GM18867 (cell line): ENCODE results near the gene PCNX2.

Source experiments
- ATAC-seq: cut with Tn5 transposase; IDR thresholded peaks from one replicate; pipeline ENCODE4 v1.9.1; 2021; ENCODE audit warnings: mild to moderate bottlenecking, moderate library complexity; ENCODE audit not compliant: unreplicated experiment

The PCNX2 gene

DNA sequence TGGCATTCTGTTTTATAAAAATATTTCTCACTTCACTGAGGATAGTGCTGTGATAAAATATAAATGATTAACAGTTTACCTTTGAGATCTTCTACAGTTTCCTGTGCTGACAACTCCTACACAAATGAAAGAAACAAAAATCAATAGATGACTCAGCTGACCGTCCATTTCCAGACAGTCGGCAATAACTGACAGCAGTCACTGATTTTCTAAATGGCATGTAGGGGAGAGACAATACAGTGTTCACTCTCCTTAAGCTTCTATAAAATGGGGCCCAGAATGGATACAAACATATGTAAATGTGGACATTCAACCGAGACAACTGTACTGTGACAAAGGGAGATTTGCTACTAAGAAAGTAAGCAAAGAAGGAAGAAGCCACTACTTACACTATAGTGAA is 34.3 kb downstream of the PCNX2 start:
- ATAC-seq, result peak; percentile 92

DNA sequence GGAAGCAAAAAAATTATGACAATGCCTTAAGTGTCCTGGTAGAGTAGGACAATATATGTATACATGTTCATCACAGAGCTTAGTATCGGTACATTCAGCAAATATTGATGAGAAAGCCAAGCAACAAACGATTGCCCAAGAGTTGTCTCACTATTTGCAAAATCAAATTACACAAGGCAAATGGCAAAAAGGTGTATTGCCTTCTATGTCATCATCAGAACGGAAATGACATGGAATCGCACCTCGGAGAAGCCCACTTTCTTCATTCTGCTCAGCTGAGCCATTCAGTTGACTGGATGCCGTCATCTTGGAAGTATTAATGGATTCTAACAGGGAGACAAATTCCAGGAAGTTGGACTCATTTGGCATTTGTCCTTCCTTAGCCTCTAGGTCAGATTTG is 37.7 kb downstream of the PCNX2 start:
- no peak for ATAC-seq

DNA sequence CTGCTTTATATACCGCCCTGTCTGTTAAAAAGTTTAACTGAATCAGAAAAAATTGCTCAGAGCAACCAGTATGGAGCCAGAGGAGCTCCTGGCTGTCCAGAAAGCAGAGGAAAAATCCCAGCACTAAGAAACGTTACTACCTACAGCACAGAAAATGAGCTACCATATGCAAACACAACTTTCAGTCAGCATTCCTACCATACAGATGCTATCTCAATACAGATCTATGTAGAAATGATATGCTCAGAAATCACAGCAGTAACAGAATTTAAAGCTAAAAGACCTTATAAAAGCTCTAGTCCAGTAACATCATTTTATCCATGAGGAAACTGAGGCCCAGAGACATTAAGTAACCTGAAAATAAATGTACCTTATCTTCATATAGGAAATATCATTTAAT is 38.7 kb downstream of the PCNX2 start:
- ATAC-seq, result no peak

DNA sequence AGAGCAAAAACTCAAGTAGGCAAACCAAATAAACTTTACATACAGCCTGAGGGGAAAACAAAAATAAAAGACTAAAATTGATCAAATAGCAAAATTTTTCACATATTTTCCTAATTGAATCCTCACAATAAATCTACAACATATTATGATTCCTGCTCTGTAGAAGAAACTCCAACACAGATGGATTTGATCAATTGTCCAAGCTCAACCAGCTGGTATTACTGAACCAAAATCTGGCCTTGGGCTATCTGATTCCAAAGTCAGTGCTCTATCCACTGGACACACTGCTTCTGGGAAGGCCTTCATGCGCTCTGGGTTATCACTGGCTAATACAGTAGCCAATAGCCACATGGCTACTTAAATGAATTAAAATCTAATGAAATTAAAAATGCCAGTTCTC is 39.3 kb downstream of the PCNX2 start:
- ATAC-seq, result no peak

DNA sequence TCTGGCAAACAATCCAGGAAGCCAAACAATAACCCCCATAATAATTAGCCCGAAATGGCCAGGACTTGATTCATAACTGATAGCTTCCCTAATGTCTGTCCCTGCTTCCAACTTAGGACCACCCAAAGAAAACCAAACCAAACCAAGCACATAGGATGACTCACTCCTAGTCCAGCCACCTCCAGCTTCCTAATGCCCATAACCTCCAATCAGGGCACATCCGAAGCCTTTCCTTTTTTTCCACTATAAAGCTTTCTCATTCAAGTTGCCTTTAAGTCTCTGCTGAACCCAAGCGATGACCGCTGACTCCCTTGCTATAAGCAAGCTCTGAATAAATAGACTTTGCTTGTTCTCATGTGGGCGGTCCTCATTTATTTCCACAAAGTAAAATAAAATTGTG is 40.4 kb downstream of the PCNX2 start:
- ATAC-seq, result no peak

DNA sequence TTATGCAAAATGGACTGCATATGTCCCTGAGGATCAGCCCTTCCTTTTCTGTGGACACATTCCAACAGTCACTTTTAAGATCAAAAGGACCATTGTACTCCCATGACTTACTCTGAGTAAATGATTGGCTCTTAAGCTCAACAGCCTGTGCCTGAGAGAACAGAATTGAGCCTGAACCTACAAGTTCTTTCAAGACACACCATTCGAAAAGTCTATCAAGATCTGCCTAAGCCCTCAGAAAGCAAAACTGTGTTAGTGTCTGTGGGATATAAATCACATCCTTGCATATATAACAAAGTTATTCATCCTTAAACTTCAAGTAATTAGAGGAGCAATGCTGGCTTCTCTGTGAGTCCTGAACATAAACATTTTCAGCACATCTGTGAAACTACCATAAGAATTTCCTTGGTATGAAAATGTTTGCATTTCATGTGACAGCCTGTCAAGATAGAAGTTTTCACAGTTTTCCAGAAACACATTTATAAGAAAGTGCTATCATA is 41.6 kb downstream of the PCNX2 start:
- ATAC-seq, result no peak

DNA sequence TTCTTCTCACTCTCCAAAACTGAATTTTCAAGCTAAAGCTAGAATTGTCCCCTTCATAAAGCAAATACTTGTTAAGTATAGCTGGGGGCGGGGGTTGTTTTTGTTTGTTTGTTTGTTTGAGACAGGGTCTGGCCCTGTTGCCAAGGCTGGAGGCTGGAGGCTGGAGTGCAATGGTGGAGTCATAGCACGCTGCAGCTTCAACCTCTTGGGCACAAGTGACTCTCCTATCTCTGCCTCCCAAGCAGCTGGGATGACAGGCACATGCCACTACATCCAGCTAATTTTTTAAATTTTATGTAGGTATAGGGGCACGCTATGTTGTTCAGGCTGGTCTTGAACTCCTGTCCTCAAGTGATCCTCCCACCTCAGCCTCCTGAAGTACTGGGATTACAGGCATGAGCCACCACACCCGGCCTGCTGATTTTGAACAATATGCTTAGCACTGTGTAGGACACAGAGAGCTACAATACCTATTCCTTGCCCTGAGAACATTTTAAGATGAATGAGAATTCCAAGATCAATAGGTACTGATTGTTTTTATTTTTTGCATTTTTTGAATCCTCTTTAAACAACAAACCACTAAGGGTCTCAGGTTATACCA is 42.2 kb downstream of the PCNX2 start:
- ATAC-seq, result no peak

DNA sequence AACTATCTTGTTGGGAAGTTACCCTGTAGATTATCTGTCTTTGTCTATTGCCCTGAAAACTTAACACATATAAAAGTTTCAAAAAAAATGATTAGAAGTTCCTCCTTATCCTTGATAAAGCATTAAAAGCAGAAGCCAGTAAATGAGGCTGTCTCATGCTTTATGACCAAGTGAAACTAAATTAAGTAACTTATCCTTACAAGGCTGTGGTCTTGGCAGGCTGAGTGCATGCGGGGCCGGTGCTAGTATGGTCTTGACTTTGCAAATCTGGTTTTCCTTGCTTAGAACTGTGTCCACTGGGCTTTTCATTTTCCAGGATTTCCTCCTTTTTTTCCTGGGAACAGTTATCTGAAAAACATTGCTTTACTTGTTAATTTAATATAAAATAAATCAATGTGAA is 43.1 kb downstream of the PCNX2 start:
- ATAC-seq, result no peak

DNA sequence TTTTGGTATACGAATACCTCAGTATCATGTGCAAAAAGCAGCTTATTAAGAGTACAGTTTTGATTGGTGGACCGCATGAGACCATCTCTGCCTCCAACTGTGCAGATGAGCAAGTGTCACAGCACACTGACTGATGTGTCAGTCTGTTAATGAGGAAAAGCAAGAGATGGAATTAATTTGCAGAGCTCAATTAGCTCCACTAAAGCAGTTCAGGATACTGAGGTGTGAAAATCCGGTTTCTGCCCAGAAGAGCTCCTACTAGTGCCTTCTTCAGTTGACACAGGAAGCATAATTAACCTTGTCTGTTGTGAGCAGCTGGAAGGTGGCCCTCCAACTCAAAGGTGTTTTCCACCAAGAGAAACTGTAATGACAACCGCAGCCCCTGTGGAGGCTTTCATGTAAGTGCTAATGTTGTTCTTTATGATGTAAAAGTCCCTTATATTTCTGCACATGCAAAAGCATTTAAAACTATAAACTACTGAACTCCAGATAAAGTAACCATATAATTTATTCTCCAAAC is 44.3 kb downstream of the PCNX2 start:
- ATAC-seq, result no peak

DNA sequence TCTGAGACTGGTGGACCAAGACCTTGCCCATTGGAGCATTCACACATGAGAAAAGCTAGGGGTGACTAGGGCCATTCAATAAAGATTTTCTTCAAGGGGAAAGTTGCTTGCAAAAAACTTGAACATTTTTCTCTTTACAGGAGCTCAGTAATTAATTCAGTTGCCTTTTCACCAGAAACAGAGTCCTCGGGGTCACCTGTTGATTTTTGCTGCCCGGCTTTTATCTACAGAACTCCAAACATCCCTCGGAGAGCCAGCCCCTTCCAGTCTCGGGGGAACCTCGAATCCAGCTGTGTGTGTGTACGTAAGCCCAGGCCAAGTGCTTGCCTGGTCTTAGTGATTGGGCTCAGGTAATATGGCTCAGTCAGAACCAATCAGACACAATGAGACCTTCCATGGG is 47.5 kb downstream of the PCNX2 start:
- no peak for ATAC-seq

DNA sequence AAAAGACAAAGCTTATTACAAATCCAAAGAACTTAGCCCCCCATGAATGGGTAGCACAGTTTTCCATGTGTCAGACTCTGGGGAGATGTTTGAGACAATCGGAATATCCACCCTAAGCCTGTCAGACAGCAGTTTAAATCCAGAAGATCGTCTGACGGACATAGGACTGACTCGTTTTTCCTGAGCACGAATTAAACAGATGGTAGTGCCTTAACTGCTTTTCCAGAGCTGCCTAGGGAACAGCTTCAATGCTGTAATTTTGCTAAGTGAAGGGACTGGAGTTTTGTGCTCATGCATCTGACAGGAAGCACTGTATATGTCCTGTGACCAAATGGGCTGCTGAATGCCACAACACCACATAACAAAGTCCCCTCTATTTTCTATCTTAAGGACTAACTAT is 48.6 kb downstream of the PCNX2 start:
- no peak for ATAC-seq

DNA sequence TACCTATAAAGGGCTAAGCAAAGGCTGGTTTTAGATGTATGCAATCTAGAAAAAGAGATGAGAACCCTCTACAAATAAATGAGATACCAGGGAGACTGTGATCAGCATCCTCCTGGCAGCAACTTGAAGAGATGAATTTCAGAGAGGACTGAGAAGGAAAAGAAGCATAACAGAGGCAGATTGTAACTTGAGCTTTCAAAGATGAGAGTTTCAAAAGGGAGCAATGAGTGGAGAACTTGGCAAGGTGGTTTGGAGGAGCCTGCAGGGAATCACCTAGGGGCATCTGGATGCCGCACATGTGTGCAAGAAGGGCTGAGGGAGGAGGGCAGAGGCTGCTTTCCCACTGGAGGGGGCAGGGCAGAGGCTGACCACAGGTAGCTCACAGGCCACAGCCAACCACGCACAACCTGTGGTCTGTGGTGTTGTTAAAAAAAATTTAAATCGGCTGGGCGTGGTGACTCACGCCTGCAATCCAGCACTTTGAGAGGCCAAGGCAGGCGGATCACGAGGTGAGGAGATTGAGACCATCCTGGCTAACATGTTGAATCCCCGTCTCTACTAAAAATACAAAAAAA is 50.2 kb downstream of the PCNX2 start:
- ATAC-seq, result no peak

DNA sequence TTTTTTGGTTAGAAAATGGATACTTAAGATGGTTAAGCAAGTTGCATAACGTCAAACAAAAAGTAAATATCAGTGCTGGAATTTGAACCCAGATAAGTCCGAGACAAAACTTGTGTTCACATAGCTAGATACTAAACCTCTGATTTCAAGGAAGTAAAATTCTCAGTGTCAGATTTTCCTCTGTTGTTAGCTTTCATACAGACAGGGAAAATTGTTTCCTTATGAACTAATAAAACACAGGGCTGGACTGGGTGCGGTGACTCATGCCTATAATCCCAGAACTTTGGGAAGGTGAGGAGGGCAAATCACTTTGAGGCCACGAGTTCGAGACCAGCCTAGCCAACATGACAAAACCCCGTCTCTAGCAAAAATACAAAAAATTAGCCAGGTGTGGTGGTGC is 51.3 kb downstream of the PCNX2 start:
- ATAC-seq, result no peak

DNA sequence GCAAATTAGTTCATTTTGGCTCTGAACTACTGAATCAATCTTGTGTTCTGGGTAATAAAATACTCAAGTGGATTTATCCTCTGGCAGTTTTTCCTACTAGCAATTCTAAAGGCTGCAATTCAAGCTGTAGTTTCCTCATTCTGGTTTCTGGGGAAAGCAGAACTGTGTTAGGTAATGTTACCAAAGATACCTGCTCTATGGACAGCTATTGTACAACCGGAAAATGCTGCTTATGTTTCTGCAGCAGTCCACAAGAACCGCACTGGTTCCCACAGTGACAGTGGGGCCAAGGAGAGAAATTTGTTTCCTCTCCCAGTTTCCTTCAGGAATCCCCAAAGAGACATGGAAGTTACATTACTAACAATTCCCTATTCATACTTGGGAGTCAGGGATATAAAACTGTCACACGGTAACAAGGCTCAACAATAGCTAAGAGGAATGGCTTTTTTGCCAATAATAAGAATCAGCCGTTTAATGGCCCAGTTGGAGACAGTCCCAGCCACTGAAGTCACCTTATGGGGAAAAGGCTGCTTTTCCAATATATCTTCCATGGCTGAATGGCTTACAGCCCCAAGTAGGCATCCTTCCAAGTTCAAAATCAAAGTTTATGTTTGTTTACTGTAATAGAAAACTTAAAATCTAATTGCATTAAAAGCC is 52.6 kb downstream of the PCNX2 start:
- ATAC-seq, result no peak

DNA sequence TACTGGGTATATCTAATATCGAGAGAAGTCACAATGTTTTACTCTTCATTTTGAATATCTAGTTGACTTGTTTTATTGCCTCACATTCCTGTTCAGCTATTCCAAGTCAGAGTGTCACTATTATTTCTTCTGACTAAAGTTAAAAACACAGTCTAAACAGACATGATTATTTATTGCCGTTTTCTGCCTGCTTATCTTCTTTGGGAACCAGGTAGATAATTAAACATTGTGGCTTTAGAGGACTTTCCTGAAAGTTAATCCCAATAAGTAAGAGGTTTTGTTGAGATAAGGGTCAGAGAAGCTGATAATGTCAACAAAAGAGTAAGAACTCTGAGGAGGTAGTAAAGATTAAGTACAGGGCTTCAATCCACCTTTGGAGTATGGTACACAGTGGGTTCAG is 53.8 kb downstream of the PCNX2 start:
- no peak for ATAC-seq

DNA sequence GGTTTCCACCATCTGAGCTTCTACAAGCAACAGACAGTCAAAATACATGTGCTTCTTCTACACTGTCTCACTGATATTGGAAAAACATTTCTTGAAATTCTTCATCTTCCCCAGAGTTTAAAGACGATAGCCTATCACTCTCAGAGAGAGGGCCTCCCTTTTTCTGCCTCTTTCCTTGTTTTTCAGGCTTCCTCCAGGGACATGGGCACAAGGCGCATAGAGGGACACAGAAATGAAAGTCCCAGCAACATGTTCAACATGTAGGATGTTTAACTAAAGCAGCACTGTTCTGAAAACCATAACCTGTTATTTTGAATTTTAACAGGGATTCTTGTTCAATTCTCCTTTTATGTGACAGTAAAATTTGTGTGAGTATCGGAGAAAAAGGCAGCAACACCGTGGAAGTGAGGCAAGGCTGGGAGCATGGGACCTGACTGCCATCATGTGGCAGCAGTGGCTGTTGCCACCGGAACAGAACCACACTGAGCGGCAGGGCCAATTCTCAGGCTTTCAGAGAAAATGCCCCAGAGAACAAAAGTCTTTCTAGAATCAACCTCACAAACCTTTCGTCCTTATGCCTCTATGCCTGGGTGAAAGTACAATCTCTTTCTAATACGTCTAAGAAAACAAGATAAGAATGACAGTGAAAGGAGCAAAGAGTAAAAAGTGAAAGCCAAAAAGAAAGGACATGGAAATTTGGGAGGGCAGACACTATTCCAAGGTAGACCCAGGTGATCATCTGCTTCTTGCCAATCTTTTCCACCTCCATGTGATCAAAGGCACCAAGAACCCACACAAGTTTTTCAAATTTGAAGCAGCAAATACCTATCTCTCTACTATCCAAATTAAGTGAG is 54.5 kb downstream of the PCNX2 start:
- ATAC-seq, result peak; percentile 50

DNA sequence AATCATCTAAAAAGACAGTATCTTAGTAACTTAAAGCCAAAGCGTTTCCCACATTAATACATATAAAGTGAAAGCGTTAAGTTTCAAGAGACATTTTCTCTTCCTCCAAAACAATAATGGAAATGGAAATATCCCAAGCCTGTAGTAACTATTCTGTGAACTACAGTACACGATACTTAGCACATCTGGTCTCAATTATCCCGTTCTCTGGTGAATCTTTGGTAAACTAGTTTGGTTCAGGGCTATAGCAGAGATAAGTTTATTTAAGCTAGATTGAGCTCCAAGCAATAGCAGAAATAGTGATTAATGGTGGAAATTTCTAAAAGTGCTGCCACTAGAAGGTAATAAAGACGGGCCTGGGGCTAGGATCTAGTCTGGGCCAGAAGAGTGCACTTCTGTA is 55.2 kb downstream of the PCNX2 start:
- no peak for ATAC-seq

DNA sequence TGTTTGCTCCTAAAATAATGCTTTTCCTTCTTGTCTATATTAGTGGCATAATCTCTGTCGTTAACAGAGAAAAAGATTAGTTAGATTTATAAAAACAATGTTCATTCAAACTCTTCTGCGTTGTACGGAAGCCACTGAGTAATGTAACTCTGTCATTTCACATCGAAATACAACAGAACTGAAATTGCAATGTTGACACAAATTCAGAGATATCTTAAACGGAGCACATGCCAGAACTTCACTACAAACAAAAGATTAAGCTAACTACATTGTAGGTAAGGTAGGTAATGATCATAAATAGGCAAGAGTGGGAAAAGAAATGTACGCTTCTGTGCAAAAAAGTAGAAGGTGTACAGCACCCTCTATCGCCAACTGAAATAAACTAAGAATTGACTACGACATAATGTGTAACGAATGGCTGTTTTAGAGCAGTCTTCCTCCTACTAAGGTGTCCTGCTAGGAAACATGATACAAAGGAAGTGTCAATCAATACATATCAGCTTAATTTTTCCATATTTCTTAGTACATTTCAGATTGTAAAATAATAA is 56.6 kb downstream of the PCNX2 start:
- no peak for ATAC-seq

DNA sequence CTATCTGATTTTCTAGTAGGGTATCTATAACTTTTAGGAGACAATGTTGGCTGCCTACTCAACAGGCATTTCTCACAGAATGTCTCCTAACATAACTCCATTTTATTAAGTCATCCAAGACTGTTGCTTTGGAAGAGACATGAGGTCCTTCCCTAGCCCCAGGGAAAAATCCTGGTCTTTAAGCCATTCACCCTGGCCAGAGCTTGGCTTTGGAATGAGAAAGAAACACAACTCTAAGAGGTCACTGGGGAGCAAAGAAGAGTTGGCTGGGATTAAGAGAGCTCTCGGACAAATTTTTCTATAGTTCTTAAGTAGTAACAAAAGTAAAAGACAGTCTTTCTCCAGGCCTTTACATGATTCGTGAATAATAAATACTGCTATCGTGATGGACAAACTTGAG is 57.9 kb downstream of the PCNX2 start:
- ATAC-seq, result no peak

DNA sequence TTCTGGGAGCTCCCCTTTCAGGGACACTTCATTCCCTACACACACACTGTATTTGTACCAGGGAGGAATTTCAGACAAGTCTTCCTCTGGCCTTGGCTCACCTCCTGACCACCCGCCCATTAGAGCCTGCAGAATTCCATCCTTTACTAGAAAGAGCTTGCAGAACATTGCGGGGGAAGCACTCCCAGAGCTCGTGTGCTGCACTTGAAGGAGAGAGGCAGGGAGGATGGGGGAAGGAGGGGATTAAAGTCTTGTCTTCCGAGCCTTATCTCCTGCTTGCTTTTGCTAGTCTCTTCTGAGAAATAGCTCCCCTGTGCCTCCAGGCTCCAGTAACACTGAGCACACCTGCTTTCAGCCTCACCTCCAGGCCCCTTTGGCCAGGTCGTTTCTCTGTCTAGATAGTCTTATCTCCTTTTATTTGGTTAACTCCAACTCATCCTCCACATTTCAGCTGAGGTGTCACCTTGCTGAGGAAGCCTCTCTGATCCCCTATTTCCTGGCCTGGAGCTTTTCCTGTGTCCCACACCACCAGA is 62.0 kb downstream of the PCNX2 start:
- no peak for ATAC-seq

DNA sequence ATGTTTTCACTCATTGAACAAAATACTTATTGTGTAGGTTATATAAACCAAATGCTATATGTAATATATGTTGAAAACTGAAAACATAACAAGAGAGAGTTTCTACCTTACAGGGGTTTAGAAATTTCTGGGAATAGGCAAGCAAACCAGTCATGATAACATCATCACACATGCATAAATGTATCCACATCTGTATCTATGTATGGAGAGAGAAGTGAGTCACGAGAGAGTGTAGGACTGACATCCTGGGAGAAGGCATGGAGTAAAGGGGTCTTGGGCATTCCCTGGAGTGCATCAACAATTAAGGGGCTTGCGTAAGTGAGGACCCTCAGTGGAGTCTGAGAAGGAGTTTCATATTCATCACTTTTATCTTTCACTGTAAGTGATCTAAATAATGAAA is 65.5 kb downstream of the PCNX2 start:
- ATAC-seq, result no peak
